ENCODE results near the gene NPM1.

Gene NPM1

GRCh38 chr5:171453988-171454387, 66.3 kb downstream of the NPM1 start:
- FAIRE-seq = no peak

- no peak for FAIRE-seq
Observed at GRCh38 chr5:171454549-171454948, 66.9 kb downstream of the NPM1 start.

GRCh38 chr5:171455522-171455921, 67.9 kb downstream of the NPM1 start:
- no peak for FAIRE-seq

- FAIRE-seq = no peak
Observed at GRCh38 chr5:171457208-171457981, 69.7 kb downstream of the NPM1 start.

GRCh38 chr5:171459839-171460238, 72.2 kb downstream of the NPM1 start:
- no peak for FAIRE-seq
